SK-MEL-5 (cell line): ENCODE data around the gene ZNF33B. TPM values are rescaled to one million over a fixed set of nuclear protein-coding genes. Genes with fewer than 3 reads are reported as not detected.
"Not testable (repeated sequence)": the region's sequence is repeated elsewhere in the genome, so short reads cannot be mapped to it uniquely, and the experiment has no call there.

ENCODE experiments used
- DNase-seq: peaks from one replicate; pipeline ENCODE4 v3.0.0-alpha.2; 2016; ENCODE audit warnings: low read depth, low spot score
- in situ Hi-C: cut with HindIII; loops from 2 replicates; pipeline ENCODE4 v1.10.0; 2016; ENCODE audit warnings: low sequenced_read_pairs, high pct_unique_total_duplicates, low pct_unique_long_range_greater_than_20kb
- total RNA-seq: library from RNA; depleted of rRNA; stranded (reverse); fragments of >200 nt; shearing (Covaris generic); gene quantifications from 2 replicates; pipeline ENCODE4 v1.2.3, GENCODE V29; 2014

ZNF33B gene
- total RNA-seq, 1 experiment from 2014 or later, result 7.8 TPM

GRCh38 chr10:42632564-42632963 lies 5.8 kb downstream of the ZNF33B start:
- in situ Hi-C loops, result no loop called here
- DNase-seq, result no peak

- in situ Hi-C loops, result no loop called here
- no peak for DNase-seq
Measured at GRCh38 chr10:42630537-42631134, 7.7 kb downstream of the ZNF33B start.

GRCh38 chr10:42623929-42624328 lies 14.4 kb downstream of the ZNF33B start:
- in situ Hi-C loops, result no loop called here
- DNase-seq, result no peak

DNA sequence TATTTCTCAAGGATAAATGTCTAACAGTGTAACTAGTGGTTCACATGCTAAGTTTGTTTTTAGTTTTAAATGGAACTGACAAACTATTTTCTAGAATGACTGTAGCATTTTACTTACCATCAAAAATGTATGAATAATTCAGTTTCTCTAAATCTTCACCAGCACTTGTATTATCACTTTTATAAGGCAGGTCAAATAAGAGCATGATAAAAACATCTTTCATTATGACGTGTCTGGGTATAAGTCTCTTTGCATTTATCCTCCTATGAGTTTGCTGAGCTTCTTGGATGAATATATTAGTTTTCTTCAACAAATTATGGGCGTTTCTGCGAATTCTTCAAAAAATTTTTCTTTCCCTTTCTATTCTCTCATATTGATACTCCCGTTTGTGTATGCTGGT lies 19.9 kb downstream of the ZNF33B start:
- no peak for DNase-seq
- in situ Hi-C loops, result no loop called here

DNA sequence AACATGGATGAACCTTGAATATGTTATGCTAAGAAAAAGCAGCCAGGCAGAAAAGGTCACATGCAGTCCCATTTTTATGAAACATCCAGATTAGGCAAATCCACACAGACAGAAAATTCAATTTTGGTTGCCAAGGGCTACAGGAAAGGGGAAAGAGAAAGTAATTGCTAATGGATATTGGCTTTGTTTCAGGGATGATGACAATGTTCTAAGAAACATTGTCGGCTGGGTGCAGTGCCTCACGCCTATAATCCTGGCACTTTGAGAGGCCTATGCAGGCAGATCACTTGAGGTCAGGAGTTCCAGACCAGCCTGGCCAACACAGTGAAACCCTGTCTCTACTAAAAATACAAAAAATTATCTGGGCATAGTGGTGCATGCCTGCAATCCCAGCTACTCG lies 23.0 kb downstream of the ZNF33B start:
- DNase-seq, result no peak
- in situ Hi-C loops, result no loop called here

- no peak for DNase-seq
- in situ Hi-C loops, result no loop called here
Measured at GRCh38 chr10:42609872-42610271, 28.5 kb downstream of the ZNF33B start.

- in situ Hi-C loops, result no loop called here
- no peak for DNase-seq
Measured at GRCh38 chr10:42598249-42598873, 40.0 kb downstream of the ZNF33B start.

- in situ Hi-C loops, result no loop called here
- no peak for DNase-seq
Measured at GRCh38 chr10:42596196-42596595, 42.2 kb downstream of the ZNF33B start.

- DNase-seq, result no peak
- in situ Hi-C loops, result no loop called here
Measured at GRCh38 chr10:42594246-42594650, 44.1 kb downstream of the ZNF33B start.

GRCh38 chr10:42593284-42593683 lies 45.1 kb downstream of the ZNF33B start:
- in situ Hi-C loops, result no loop called here

GRCh38 chr10:42583828-42584227 lies 54.5 kb downstream of the ZNF33B start:
- in situ Hi-C loops, result no loop called here

More at GRCh38 chr10:42593284-42593683, 45.1 kb downstream of the ZNF33B start:
- no peak for DNase-seq

GRCh38 chr10:42578019-42578418 lies 60.4 kb downstream of the ZNF33B start:
- DNase-seq, result no peak
- in situ Hi-C loops, result no loop called here

More at GRCh38 chr10:42583828-42584227, 54.5 kb downstream of the ZNF33B start:
- no peak for DNase-seq

DNA sequence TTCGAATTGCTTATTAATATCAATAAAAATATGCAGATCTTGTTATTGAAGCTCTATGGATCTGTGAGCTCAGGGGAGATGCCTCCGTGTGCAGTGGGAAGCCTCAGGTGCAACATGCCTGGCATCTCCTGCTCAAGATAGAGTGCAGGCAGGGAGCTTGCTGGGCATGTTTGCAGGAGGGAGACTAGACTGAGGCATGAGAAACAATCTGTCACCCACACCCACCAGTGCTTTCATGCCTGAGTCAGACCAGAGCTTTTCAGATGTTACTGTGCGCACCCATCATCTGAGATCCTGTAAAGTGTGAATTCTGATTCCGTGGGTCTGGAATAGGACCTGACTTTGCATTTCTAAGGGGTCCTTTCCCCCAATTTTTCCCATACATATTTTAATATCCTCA lies 62.0 kb downstream of the ZNF33B start:
- in situ Hi-C loops, result no loop called here

DNA sequence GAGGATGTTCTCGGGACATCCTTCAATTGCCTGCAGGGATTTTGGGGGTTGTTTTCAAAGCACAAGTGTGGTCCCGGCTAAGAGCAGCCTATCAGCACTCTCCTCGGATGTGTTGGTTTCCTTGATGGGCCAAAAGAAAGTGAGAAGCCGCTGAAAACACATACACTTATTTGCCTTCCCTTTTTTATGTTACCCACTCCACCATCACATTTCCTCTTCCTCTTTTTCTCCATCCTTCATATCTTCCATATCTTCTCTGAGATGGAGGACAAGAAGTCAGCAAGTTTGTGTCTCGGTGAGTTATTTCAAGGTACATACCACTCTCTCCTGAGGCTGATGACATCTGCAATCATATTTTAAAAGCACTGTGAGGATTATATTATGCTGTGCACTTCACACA lies 64.0 kb downstream of the ZNF33B start:
- DNase-seq, result no peak
- in situ Hi-C loops, result no loop called here

More for the DNA sequence above, 62.0 kb downstream of the ZNF33B start:
- DNase-seq, result no peak

DNA sequence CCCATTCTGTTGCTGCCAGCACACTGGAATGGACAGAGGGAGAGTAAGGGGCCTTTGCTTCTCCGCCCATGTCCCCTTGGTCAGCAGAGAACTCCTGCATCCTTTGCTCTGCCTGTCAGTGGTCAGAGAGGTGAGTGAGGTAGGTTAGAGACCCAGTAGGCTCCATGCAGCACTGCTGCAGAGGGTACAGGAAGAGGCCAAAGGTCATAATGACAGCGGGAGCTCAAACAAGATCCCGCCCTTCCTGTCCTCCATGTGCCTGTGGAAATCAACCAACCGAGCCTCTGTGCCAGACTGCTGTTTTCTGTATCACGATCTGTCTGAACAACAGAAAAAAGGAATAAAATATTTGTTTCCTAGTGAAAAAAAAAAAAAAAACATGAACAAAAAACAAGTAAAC lies 81.4 kb downstream of the ZNF33B start:
- in situ Hi-C loops, result no loop called here
- no peak for DNase-seq

GRCh38 chr10:42553576-42553975 lies 84.8 kb downstream of the ZNF33B start:
- DNase-seq, in situ Hi-C loops: not testable (repeated sequence)

- in situ Hi-C loops, result no loop called here
- no peak for DNase-seq
Measured at GRCh38 chr10:42553064-42553407, 85.3 kb downstream of the ZNF33B start.

DNA sequence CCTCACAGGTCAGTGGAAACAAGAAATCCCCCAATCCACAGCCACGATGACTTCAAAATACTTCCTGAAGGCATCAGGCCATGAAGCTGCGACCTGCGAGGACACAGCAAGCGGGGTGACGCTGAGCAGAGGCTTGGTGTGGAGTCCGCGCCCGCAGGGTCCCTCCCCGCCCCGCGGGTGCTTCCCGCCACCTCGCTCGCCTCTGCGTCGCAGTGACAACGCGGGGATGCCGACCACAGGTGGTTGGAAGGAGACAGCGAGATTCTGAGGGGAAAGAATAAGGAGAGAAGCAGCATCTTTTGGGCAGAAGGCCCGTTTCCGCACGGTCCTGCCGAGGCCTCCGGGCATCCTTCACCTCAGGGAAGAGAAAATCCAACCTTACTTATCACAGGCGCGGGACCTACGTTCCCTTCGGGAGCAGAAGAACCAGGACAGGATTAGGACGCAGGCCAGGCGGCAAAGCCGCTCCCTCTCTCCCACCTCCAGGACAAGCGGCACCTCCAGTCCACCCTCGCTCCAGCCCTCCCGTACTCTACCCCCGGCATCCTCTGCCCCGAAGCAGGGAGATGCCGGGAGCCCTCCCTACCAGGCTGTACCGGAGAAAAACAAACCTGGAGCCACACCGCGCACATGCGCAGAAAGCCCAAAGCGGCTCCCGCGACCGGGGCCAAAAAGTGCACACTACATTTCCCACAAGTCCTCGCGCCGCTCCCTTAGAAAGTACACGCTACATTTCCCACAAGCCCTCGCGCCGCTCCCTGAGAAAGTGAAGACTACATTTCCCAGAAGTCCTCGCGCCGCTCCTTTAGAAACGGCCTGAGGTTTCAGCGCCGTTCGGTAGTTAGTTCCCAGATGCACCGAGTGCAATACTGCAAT lies 85.9 kb downstream of the ZNF33B start:
- in situ Hi-C loops, result no loop called here
- peak; percentile 95 for DNase-seq
